Neural cell (in vitro differentiated cells): Measurements from ENCODE around the gene USP2. TPM values are rescaled to one million over a fixed set of nuclear protein-coding genes. Genes with fewer than 3 reads are reported as not detected.

Experiments used
- H2AFZ ChIP-seq: fragments of 200-600, 300-800 bp; sonication (generic), shearing (Covaris generic); 2 replicates; pipeline ENCODE4 v1.6.0; 2014; ENCODE audit warnings: low read depth, mild to moderate bottlenecking, antibody characterized with exemption, low read length, moderate library complexity
- H3F3A ChIP-seq: fragments of 200-600 bp; shearing (Covaris generic); 2 replicates; pipeline ENCODE4 v1.6.1; 2016; ENCODE audit warnings: mild to moderate bottlenecking, moderate library complexity, mixed read lengths, antibody characterized with exemption, low read length; ENCODE audit not compliant: insufficient read depth, poor library complexity, severe bottlenecking
- H3K27ac ChIP-seq: fragments of 200-600, 300-800 bp; sonication (generic), shearing (Covaris generic); 2 replicates; pipeline ENCODE4 v1.5.1; 2014; ENCODE audit warnings: mild to moderate bottlenecking, low read length, moderate library complexity
- H3K27me3 ChIP-seq: fragments of 300-800, 200-600 bp; sonication (generic), shearing (Covaris generic); 2 replicates; pipeline ENCODE4 v1.6.0; 2014; ENCODE audit warnings: mild to moderate bottlenecking, low read depth, low read length, moderate library complexity; ENCODE audit not compliant: insufficient read depth
- H3K36me3 ChIP-seq: fragments of 300-800, 200-600 bp; sonication (generic), shearing (Covaris generic); 2 replicates; pipeline ENCODE4 v1.5.1; 2014; ENCODE audit warnings: mild to moderate bottlenecking, antibody characterized with exemption, low read length, moderate library complexity; ENCODE audit not compliant: insufficient read depth
- H3K4me2 ChIP-seq: fragments of 300-800, 200-600 bp; sonication (generic), shearing (Covaris generic); 2 replicates; pipeline ENCODE4 v1.6.0; 2014; ENCODE audit warnings: mild to moderate bottlenecking, low read length
- H3K4me3 ChIP-seq: fragments of 300-800, 200-600 bp; sonication (generic), shearing (Covaris generic); 2 replicates; pipeline ENCODE4 v1.5.1; 2014; ENCODE audit warnings: mild to moderate bottlenecking, low read length, moderate library complexity
- H3K79me2 ChIP-seq: fragments of 200-600 bp; shearing (Covaris generic); replicated peaks from 2 replicates; pipeline ENCODE4 v1.6.0; 2014; ENCODE audit warnings: mild to moderate bottlenecking, low read length, moderate library complexity; ENCODE audit not compliant: insufficient read depth
- H3K9ac ChIP-seq: fragments of 300-800, 200-600 bp; sonication (generic), shearing (Covaris generic); 2 replicates; pipeline ENCODE4 v1.6.1; 2016; ENCODE audit warnings: mild to moderate bottlenecking, low read length, mixed read lengths
- H3K9me2 ChIP-seq: fragments of 200-600 bp; shearing (Covaris generic); 2 replicates; pipeline ENCODE4 v1.6.1; 2016; ENCODE audit warnings: mild to moderate bottlenecking, low read length, mixed read lengths; ENCODE audit not compliant: insufficient read depth
- H3K9me3 ChIP-seq: fragments of 200-600, 300-800 bp; sonication (generic), shearing (Covaris generic); 2 replicates; pipeline ENCODE4 v1.6.1; 2016; ENCODE audit warnings: mild to moderate bottlenecking, mixed run types, low read length, moderate library complexity, mixed read lengths
- H4K20me1 ChIP-seq: fragments of 200-600 bp; shearing (Covaris generic); 2 replicates; pipeline ENCODE4 v1.6.1; 2016; ENCODE audit warnings: mild to moderate bottlenecking, mixed run types; ENCODE audit not compliant: insufficient read depth
- EP300 ChIP-seq: fragments of 450-650 bp; conservative IDR thresholded peaks from 2 replicates; pipeline ENCODE4 v1.6.1; 2014; ENCODE audit warnings: antibody characterized with exemption, mild to moderate bottlenecking, moderate library complexity; ENCODE audit not compliant: poor library complexity, severe bottlenecking
- EZH2 ChIP-seq: fragments of 200-600, 300-800 bp; shearing (Covaris generic), sonication (generic); IDR thresholded peaks from 2 replicates; pipeline ENCODE4 v1.6.1; 2014; ENCODE audit warnings: antibody characterized with exemption, low read length, borderline replicate concordance, mild to moderate bottlenecking; ENCODE audit not compliant: insufficient read depth, poor library complexity, severe bottlenecking
- MXI1 ChIP-seq: fragments of 450-650 bp; conservative IDR thresholded peaks from 2 replicates; pipeline ENCODE4 v1.6.1; 2014; ENCODE audit warnings: antibody characterized with exemption, mild to moderate bottlenecking; ENCODE audit not compliant: poor library complexity, severe bottlenecking
- POLR2AphosphoS5 ChIP-seq: IDR thresholded peaks from 2 replicates; pipeline ENCODE4 v1.6.1; 2012
- RAD21 ChIP-seq: fragments of 450-650 bp; conservative IDR thresholded peaks from 2 replicates; pipeline ENCODE4 v1.6.1; 2014; ENCODE audit warnings: antibody characterized with exemption, mild to moderate bottlenecking, moderate library complexity
- REST ChIP-seq: IDR thresholded peaks from 2 replicates; pipeline ENCODE4 v1.6.1; 2012; ENCODE audit warnings: borderline replicate concordance
- SMC3 ChIP-seq: fragments of 450-650 bp; conservative IDR thresholded peaks from 2 replicates; pipeline ENCODE4 v1.6.1; 2014; ENCODE audit warnings: antibody characterized with exemption, mild to moderate bottlenecking, moderate library complexity; ENCODE audit not compliant: poor library complexity
- TAF1 ChIP-seq: IDR thresholded peaks from 2 replicates; pipeline ENCODE4 v1.6.1; 2012; ENCODE audit warnings: low read depth
- polyA plus RNA-seq: library from polyadenylated mRNA; depleted of rRNA; stranded (reverse); fragments of >200 nt; gene quantifications from 2 replicates; pipeline ENCODE4 v1.2.3, GENCODE V29; 2014
- TF ChIP-seq, protein P1 (sequence below): fragments of 450-650 bp; IDR thresholded peaks from 2 replicates; pipeline ENCODE4 v1.5.1; 2014; ENCODE audit warnings: antibody characterized with exemption, mild to moderate bottlenecking, moderate library complexity; ENCODE audit not compliant: poor library complexity, severe bottlenecking

USP2 gene
- polyA plus RNA-seq, 1 donor from 2014 or later: 0.59 TPM

DNA sequence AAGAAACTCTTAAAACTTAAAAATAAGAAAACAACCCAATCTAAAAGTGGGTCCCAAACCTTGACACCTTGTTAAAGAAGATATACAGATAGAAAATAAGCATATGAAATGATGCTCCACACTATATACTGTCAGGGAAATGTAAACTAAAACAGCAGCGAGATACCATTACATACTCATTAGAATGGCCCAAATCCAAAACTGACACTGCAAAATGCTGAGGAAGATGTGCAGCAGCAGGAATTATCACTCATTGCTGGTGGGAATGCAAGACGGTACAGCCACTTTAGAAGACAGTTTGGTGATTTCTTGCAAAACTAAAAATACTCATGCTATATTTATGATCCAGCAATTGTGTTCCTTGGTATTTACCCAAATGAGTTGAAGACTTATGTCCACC is 52.2 kb downstream of the USP2 start:
- Histone ChIP-seq H4K20me1 (no peaks in the 10 kb centered on the region), H3K9me3 (no peaks in the 10 kb centered on the region), H3K36me3 (no peaks in the 10 kb centered on the region), H3K9me2 (no peaks in the 10 kb centered on the region), H3K27me3 (no peaks in the 10 kb centered on the region), H3K27ac (no peak overlapping the region), H2AFZ (no peak overlapping the region), H3K9ac (no peak overlapping the region), H3K4me3 (no peak overlapping the region), H3F3A (no peaks in the 10 kb centered on the region), H3K4me2 (no peak overlapping the region), H3K79me2 (no peaks in the 10 kb centered on the region)
- TF ChIP-seq POLR2AphosphoS5: no peak
- no peak for TF ChIP-seq TAF1
- TF ChIP-seq SMC3: no peak
- TF ChIP-seq, protein P1, sequence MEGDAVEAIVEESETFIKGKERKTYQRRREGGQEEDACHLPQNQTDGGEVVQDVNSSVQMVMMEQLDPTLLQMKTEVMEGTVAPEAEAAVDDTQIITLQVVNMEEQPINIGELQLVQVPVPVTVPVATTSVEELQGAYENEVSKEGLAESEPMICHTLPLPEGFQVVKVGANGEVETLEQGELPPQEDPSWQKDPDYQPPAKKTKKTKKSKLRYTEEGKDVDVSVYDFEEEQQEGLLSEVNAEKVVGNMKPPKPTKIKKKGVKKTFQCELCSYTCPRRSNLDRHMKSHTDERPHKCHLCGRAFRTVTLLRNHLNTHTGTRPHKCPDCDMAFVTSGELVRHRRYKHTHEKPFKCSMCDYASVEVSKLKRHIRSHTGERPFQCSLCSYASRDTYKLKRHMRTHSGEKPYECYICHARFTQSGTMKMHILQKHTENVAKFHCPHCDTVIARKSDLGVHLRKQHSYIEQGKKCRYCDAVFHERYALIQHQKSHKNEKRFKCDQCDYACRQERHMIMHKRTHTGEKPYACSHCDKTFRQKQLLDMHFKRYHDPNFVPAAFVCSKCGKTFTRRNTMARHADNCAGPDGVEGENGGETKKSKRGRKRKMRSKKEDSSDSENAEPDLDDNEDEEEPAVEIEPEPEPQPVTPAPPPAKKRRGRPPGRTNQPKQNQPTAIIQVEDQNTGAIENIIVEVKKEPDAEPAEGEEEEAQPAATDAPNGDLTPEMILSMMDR: no peak
- TF ChIP-seq RAD21: no peak

GRCh38 chr11:119324189-119324588 is 57.3 kb downstream of the USP2 start:
- Histone ChIP-seq H3F3A (no peaks in the 10 kb centered on the region), H3K4me3 (no peak overlapping the region), H3K27ac (no peak overlapping the region), H4K20me1 (no peaks in the 10 kb centered on the region), H3K9me2 (no peaks in the 10 kb centered on the region), H3K27me3 (no peaks in the 10 kb centered on the region), H3K79me2 (no peaks in the 10 kb centered on the region), H3K36me3 (no peaks in the 10 kb centered on the region), H2AFZ (no peak overlapping the region), H3K9me3 (no peaks in the 10 kb centered on the region), H3K4me2 (no peak overlapping the region), H3K9ac (no peak overlapping the region)
- no peak for TF ChIP-seq REST
- TF ChIP-seq, protein P1: no peak
- no peak for TF ChIP-seq RAD21
- no peak for TF ChIP-seq EP300
- TF ChIP-seq MXI1: no peak
- no peak for TF ChIP-seq POLR2AphosphoS5
- TF ChIP-seq EZH2: no peak
- no peak for TF ChIP-seq TAF1
- no peak for TF ChIP-seq SMC3
